HEK293T (cell line): Measurements from ENCODE around the gene AP3D1.

Experiments
- CTCF ChIA-PET: fragments of 350-600 bp; formaldehyde crosslinking; extraction: SDS; loops from one replicate; lab custom pipeline; 2021; ENCODE audit warnings: antibody characterized with exemption, inconsistent platforms; lab: Yijun Ruan, JAX
- POLR2A ChIA-PET: fragments of 350-600 bp; formaldehyde crosslinking; extraction: SDS; loops from one replicate; lab custom pipeline; 2020; ENCODE audit warnings: antibody characterized with exemption, inconsistent platforms; lab: Yijun Ruan, JAX
- DNase-seq: peaks from one replicate; pipeline ENCODE4 v3.0.0; 2012; ENCODE audit warnings: mixed read lengths; ENCODE audit errors: extremely low spot score
- ARNT ChIP-seq: fragments of 450-650 bp; IDR thresholded peaks from 2 replicates; pipeline ENCODE4 v1.6.1; 2017; ENCODE audit warnings: mild to moderate bottlenecking
- CTBP1 ChIP-seq: fragments of 450-650 bp; IDR thresholded peaks from 2 replicates; pipeline ENCODE4 v1.6.1; 2016; ENCODE audit warnings: borderline replicate concordance
- ELF4 ChIP-seq: fragments of 450-650 bp; IDR thresholded peaks from 2 replicates; pipeline ENCODE4 v1.6.1; 2017; ENCODE audit warnings: antibody characterized with exemption
- FOXA1 ChIP-seq: fragments of 450-650 bp; IDR thresholded peaks from 2 replicates; pipeline ENCODE4 v1.6.1; 2016; ENCODE audit warnings: mild to moderate bottlenecking
- FOXK2 ChIP-seq: fragments of 450-650 bp; IDR thresholded peaks from 2 replicates; pipeline ENCODE4 v1.6.1; 2016; ENCODE audit warnings: mild to moderate bottlenecking
- FOXM1 ChIP-seq: fragments of 450-650 bp; IDR thresholded peaks from 2 replicates; pipeline ENCODE4 v1.6.1; 2017; ENCODE audit warnings: mild to moderate bottlenecking, borderline replicate concordance
- HDGF ChIP-seq: fragments of 450-650 bp; IDR thresholded peaks from 2 replicates; pipeline ENCODE4 v1.6.1; 2017; ENCODE audit warnings: antibody characterized with exemption, borderline replicate concordance
- L3MBTL2 ChIP-seq: fragments of 450-650 bp; conservative IDR thresholded peaks from 2 replicates; pipeline ENCODE4 v1.6.1; 2016; ENCODE audit warnings: mild to moderate bottlenecking
- LEF1 ChIP-seq: fragments of 450-650 bp; IDR thresholded peaks from 2 replicates; pipeline ENCODE4 v1.6.1; 2017; ENCODE audit warnings: mild to moderate bottlenecking, borderline replicate concordance
- NFRKB ChIP-seq: fragments of 450-650 bp; IDR thresholded peaks from 2 replicates; pipeline ENCODE4 v1.6.1; 2016; ENCODE audit warnings: mild to moderate bottlenecking, moderate library complexity
- PKNOX1 ChIP-seq: fragments of 450-650 bp; IDR thresholded peaks from 2 replicates; pipeline ENCODE4 v1.6.1; 2016
- SP1 ChIP-seq: fragments of 450-650 bp; IDR thresholded peaks from 2 replicates; pipeline ENCODE4 v1.6.1; 2017
- SUZ12 ChIP-seq: fragments of 450-650 bp; IDR thresholded peaks from 2 replicates; pipeline ENCODE4 v1.6.1; 2016; ENCODE audit warnings: mild to moderate bottlenecking
- TARDBP ChIP-seq: fragments of 450-650 bp; IDR thresholded peaks from 2 replicates; pipeline ENCODE4 v1.6.1; 2016
- ZNF384 ChIP-seq: fragments of 450-650 bp; IDR thresholded peaks from 2 replicates; pipeline ENCODE4 v1.6.1; 2016

AP3D1 gene

GRCh38 chr19:2057484-2058469, 93.6 kb downstream of the AP3D1 start:
- no peak for TF ChIP-seq FOXK2
- TF ChIP-seq TARDBP = no peak
- no peak for TF ChIP-seq L3MBTL2
- TF ChIP-seq SUZ12 = no peak
- no peak for TF ChIP-seq FOXM1
- no peak for TF ChIP-seq PKNOX1
- no peak for TF ChIP-seq FOXA1
- TF ChIP-seq ZNF384 = no peak
- no peak for TF ChIP-seq ELF4
- no peak for TF ChIP-seq ARNT
- ChIA-PET POLR2A (no interaction called here), CTCF (no interaction called here)
- DNase-seq = no peak

- ChIA-PET CTCF (interaction anchor here (0.6 kb wide), 1 partner anchor 13 kb away, joined by 3 read pairs; no protein-coding TSS in a partner anchor), POLR2A (no interaction called here)
- DNase-seq = no peak
- TF ChIP-seq ELF4 = no peak
- no peak for TF ChIP-seq L3MBTL2
- TF ChIP-seq SP1 = no peak
- no peak for TF ChIP-seq LEF1
- TF ChIP-seq FOXK2 = no peak
Observed at GRCh38 chr19:2056837-2057192, 94.6 kb downstream of the AP3D1 start.

GRCh38 chr19:2055931-2056836, 95.2 kb downstream of the AP3D1 start:
- ChIA-PET POLR2A (no interaction called here), CTCF (no interaction called here)
- no peak for DNase-seq
- TF ChIP-seq PKNOX1 (no peak), ARNT (no peak), ELF4 (no peak), CTBP1 (no peak)

- ChIA-PET POLR2A (interaction anchor here (3.8 kb wide), 1 partner anchor 12 kb away, joined by 20 read pairs; no protein-coding TSS in a partner anchor), CTCF (no interaction called here)
- TF ChIP-seq PKNOX1 (no peak), FOXM1 (no peak), NFRKB (no peak), ZNF384 (no peak), ARNT (no peak), FOXK2 (no peak)
- no peak for DNase-seq
Observed at GRCh38 chr19:2054763-2055162, 96.6 kb downstream of the AP3D1 start.

- DNase-seq = no peak
- TF ChIP-seq ZNF384 (no peak), CTBP1 (no peak), NFRKB (no peak), TARDBP (no peak), FOXA1 (no peak), ARNT (no peak), SUZ12 (no peak), PKNOX1 (no peak), LEF1 (no peak), FOXK2 (no peak), FOXM1 (no peak), SP1 (no peak), ELF4 (no peak), HDGF (no peak)
- ChIA-PET POLR2A (interaction anchor here (3.8 kb wide), 1 partner anchor 11 kb away, joined by 20 read pairs; no protein-coding TSS in a partner anchor), CTCF (no interaction called here)
Observed at GRCh38 chr19:2053601-2054389, 97.6 kb downstream of the AP3D1 start.
